PC-9 (cell line): ENCODE results near the gene DMWD. TPM values are rescaled to one million over a fixed set of nuclear protein-coding genes. Genes with fewer than 3 reads are reported as not detected.

ENCODE experiments used
- BruUV-seq: library from RNA; stranded (reverse); fragments of 400-500 nt; replicated peaks from 2 replicates; lab custom pipeline; 2021; lab: Mats Ljungman, UMichigan
- CTCF ChIA-PET: fragments of 300-600 bp; sonication (Branson Sonifier 250); formaldehyde crosslinking; loops from one replicate; lab custom pipeline; 2022; ENCODE audit warnings: antibody characterized with exemption; lab: Charles Lee
- POLR2A ChIA-PET: fragments of 300-600 bp; sonication (Branson Sonifier 250); formaldehyde crosslinking; loops from one replicate; lab custom pipeline; 2022; ENCODE audit warnings: antibody characterized with exemption; ENCODE audit not compliant: unreplicated experiment; lab: Charles Lee
- DNase-seq, 2 experiments: peaks; one replicate each; pipeline versions ENCODE4 v3.0.0 to v3.0.0-alpha.2; 2015 to 2022; ENCODE audit warnings: mixed read lengths in 1 of 2
- H2AFZ ChIP-seq: fragments of 200-600 bp; sonication (generic); 2 replicates; pipeline ENCODE4 v1.8.1; 2017; ENCODE audit warnings: antibody characterized with exemption
- H3F3A ChIP-seq: fragments of 200-600 bp; sonication (generic); 2 replicates; pipeline ENCODE4 v1.8.1; 2017; ENCODE audit warnings: antibody characterized with exemption, mild to moderate bottlenecking, low read depth; ENCODE audit not compliant: insufficient read depth
- H3K27ac ChIP-seq: fragments of 200-600 bp; sonication (generic); 2 replicates; pipeline ENCODE4 v1.6.1; 2016; ENCODE audit warnings: mixed run types
- H3K27me3 ChIP-seq: fragments of 200-600 bp; sonication (generic); 2 replicates; pipeline ENCODE4 v1.6.1; 2016; ENCODE audit warnings: low read depth, mixed run types; ENCODE audit not compliant: insufficient read depth
- H3K36me3 ChIP-seq: fragments of 200-600 bp; sonication (generic); 2 replicates; pipeline ENCODE4 v1.6.1; 2016; ENCODE audit warnings: low read depth, mixed run types
- H3K4me1 ChIP-seq: fragments of 200-600 bp; sonication (generic); replicated peaks from 2 replicates; pipeline ENCODE4 v1.6.1; 2016; ENCODE audit warnings: mixed run types; ENCODE audit not compliant: insufficient read depth
- H3K4me2 ChIP-seq: fragments of 200-600 bp; sonication (generic); 2 replicates; pipeline ENCODE4 v1.6.1; 2017; ENCODE audit warnings: mixed run types
- H3K4me3 ChIP-seq: fragments of 200-600 bp; sonication (generic); 2 replicates; pipeline ENCODE4 v1.6.1; 2016; ENCODE audit warnings: mixed run types
- H3K79me2 ChIP-seq: fragments of 200-600 bp; sonication (generic); 2 replicates; pipeline ENCODE4 v1.6.1; 2017; ENCODE audit warnings: low read depth, mixed run types
- H3K9me2 ChIP-seq: fragments of 200-600 bp; sonication (generic); 2 replicates; pipeline ENCODE4 v1.8.1; 2017; ENCODE audit warnings: mild to moderate bottlenecking; ENCODE audit not compliant: insufficient read depth
- H3K9me3 ChIP-seq: fragments of 200-600 bp; sonication (generic); 2 replicates; pipeline ENCODE4 v1.8.1; 2016; ENCODE audit warnings: low read depth; ENCODE audit not compliant: insufficient read depth
- H4K20me1 ChIP-seq: fragments of 200-600 bp; sonication (generic); 2 replicates; pipeline ENCODE4 v1.8.1; 2017; ENCODE audit not compliant: insufficient read depth
- CTCF ChIP-seq: fragments of 200-600 bp; sonication (generic); conservative IDR thresholded peaks from 2 replicates; pipeline ENCODE4 v1.6.1; 2017; ENCODE audit warnings: mixed run types, antibody characterized with exemption, mild to moderate bottlenecking, moderate library complexity
- EZH2 ChIP-seq: fragments of 200-600 bp; sonication (generic); IDR thresholded peaks from 2 replicates; pipeline ENCODE4 v1.8.0; 2017; ENCODE audit warnings: antibody characterized with exemption, low read depth
- intact Hi-C: fragments of 100-400 bp; cut with micrococcal nuclease; formaldehyde crosslinking; loops from one replicate; pipeline ENCODE4 v1.10.0; 2022; ENCODE audit not compliant: unreplicated experiment
- total RNA-seq: library from RNA; stranded (reverse); gene quantifications from 2 replicates; pipeline ENCODE4 v1.2.3, GENCODE V29; 2021

The DMWD gene
- total RNA-seq, 1 experiment from 2014 or later, result 66.7 TPM

- TF ChIP-seq EZH2 (no peak), CTCF (no peak)
- peak overlapping the region; percentile 71; the same call in 1 of the 2 replicates for H2AFZ ChIP-seq
- intact Hi-C loops, result loop anchor here (5.0 kb wide), 2 partner anchors 115 to 345 kb away; partner anchors contain the start of gene ERCC1
- BruUV-seq, result TSS peak; percentile 47
- H3K27me3 ChIP-seq, result no peaks in the 10 kb centered on the region
- H4K20me1 ChIP-seq, result no peaks in the 10 kb centered on the region
- H3K4me1 ChIP-seq, result peaks cover 17% of the 10 kb centered on the region
- H3K9me2 ChIP-seq, result no peaks in the 10 kb centered on the region
- ChIA-PET POLR2A (interaction anchor here (0.9 to 1.6 kb wide), 4 partner anchors 49 to 96 kb away, joined by 5 to 13 read pairs (median 8); partner anchors contain the start of genes QPCTL and SNRPD2), CTCF (interaction anchor here (0.6 kb wide), 2 partner anchors 25 to 96 kb away, joined by 6 read pairs; partner anchors contain the start of gene SYMPK)
- H3K9me3 ChIP-seq, result no peaks in the 10 kb centered on the region
- no peaks in the 10 kb centered on the region for H3K79me2 ChIP-seq
- H3K27ac ChIP-seq, result peak overlapping the region; percentile 20; the same call in 1 of the 2 replicates
- H3K4me2 ChIP-seq, result peak overlapping the region; percentile 100
- peak overlapping the region; percentile 97 for H3K4me3 ChIP-seq
- H3F3A ChIP-seq, result peaks cover 43% of the 10 kb centered on the region; the same call in 1 of the 2 replicates
- H3K36me3 ChIP-seq, result no peaks in the 10 kb centered on the region
- peak in 1 of 2 experiments; percentile 19 for DNase-seq
Observed at GRCh38 chr19:45766869-45767346, 25.7 kb downstream of the DMWD start.

GRCh38 chr19:45766296-45766868 is 26.3 kb downstream of the DMWD start:
- Histone ChIP-seq H3K27ac (no peak overlapping the region), H3F3A (peaks cover 38% of the 10 kb centered on the region; the same call in 1 of the 2 replicates), H3K9me3 (no peaks in the 10 kb centered on the region), H3K9me2 (no peaks in the 10 kb centered on the region), H3K36me3 (no peaks in the 10 kb centered on the region), H3K79me2 (no peaks in the 10 kb centered on the region), H3K4me2 (peak overlapping the region; percentile 100), H2AFZ (no peak overlapping the region), H3K4me1 (peaks cover 17% of the 10 kb centered on the region), H4K20me1 (no peaks in the 10 kb centered on the region), H3K4me3 (peak overlapping the region; percentile 97; the same call in 1 of the 2 replicates), H3K27me3 (no peaks in the 10 kb centered on the region)
- DNase-seq, result no peak
- TF ChIP-seq CTCF, result no peak
- TF ChIP-seq EZH2, result no peak
- intact Hi-C loops, result loop anchor here (5.0 kb wide), 2 partner anchors 116 to 344 kb away; partner anchors contain the start of gene ERCC1
- CTCF ChIA-PET, result interaction anchor here (0.6 kb wide), 1 partner anchor 25 kb away, joined by 6 read pairs; no protein-coding TSS in a partner anchor
- POLR2A ChIA-PET, result interaction anchor here (1.6 kb wide), 1 partner anchor 74 kb away, joined by 13 read pairs; the partner anchor contains the start of genes QPCTL and SNRPD2
- BruUV-seq, result no TSS peak

GRCh38 chr19:45765702-45766295 is 26.8 kb downstream of the DMWD start:
- Histone ChIP-seq H3K79me2 (no peaks in the 10 kb centered on the region), H3K9me3 (no peaks in the 10 kb centered on the region), H2AFZ (no peak overlapping the region), H3K9me2 (no peaks in the 10 kb centered on the region), H3K4me3 (no peak overlapping the region), H3F3A (peaks cover 33% of the 10 kb centered on the region; the same call in 1 of the 2 replicates), H3K36me3 (no peaks in the 10 kb centered on the region), H3K27me3 (no peaks in the 10 kb centered on the region), H3K27ac (no peak overlapping the region), H3K4me2 (no peak overlapping the region), H4K20me1 (no peaks in the 10 kb centered on the region), H3K4me1 (peaks cover 15% of the 10 kb centered on the region)
- CTCF ChIA-PET, result no interaction called here
- intact Hi-C loops, result loop anchor here (5.0 kb wide), 2 partner anchors 117 to 343 kb away; partner anchors contain the start of gene ERCC1
- TF ChIP-seq EZH2, result no peak
- no peak for TF ChIP-seq CTCF
- no TSS peak for BruUV-seq
- POLR2A ChIA-PET, result no interaction called here
- no peak for DNase-seq
